Measurements from ENCODE around the gene CXCL5.
"Not testable (repeated sequence)": the region's sequence is repeated elsewhere in the genome, so short reads cannot be mapped to it uniquely, and the experiment has no call there.

Gene CXCL5

DNA sequence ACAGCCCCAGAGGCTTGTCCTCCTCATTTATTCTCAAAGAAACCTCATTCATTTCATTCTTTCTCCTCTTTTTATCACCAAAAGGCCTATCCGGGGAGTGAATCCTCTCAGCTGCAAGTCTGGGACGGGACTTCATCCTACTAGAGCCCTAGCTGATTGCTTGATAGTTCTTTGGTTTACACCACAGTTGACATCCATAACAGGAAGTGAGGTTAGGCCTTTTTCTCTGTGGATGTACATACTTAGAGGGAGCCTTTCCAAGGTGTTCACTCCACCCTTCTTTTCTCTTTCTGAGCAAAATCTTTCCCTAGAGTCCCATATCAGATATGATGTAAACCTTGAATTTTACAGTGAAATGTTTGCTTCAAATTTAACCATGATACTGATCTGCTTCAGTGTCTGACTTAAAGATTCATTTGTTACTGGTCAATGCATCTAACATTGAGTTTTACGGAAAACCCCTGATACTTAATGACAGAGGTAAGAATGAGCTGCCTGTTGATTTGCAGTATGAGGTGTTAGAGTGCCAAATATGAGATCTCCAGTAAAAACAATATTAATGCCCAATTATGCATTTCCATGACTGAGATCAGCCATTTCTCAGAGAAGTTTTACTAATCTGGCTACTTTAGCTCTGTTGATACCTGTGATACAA is 16.8 kb upstream of the CXCL5 start:
- DNase-seq (ENCODE audit: low read depth in 3 of 3): no peak

DNA sequence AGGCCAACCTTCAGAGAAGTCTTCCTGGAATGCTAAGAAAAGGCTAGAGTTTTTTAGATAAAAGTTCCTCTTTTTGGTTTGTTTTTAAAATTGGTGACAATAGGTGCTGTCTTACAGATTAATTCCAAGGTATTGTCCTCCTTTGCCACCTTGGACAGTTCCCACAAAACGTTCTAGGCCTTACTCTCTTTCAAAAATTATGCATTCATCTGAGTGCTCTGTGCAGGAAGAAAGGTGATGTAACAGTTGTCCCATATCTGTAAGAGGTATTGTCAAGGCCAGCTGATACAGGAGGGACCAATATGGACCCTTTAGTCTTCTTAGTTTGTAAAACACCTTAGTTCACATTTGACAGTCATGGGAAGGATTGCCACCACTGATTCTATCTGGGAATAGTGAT is 15.9 kb upstream of the CXCL5 start:
- no peak for DNase-seq (ENCODE audit: low read depth in 3 of 3)

DNA sequence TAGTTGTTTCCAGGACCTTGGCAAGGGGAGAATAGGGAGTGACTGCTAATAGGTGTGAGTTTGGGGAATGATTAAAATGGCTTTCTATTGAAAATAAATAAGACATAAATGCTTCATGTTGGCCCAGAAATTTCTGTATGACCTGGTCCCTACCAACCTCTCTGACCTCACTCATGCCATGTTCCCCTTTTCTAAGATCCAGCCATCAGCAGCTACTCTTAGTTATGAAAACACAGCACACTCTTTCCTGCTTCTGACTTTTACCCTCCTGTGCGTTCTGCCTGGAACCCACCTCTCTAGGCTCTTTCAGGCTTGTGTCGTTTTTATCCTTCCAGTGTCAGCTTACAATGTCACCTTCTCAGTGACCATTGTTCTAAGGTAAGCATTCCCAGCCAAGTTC is 14.8 kb upstream of the CXCL5 start:
- no peak for DNase-seq (ENCODE audit: low read depth in 3 of 3)

DNA sequence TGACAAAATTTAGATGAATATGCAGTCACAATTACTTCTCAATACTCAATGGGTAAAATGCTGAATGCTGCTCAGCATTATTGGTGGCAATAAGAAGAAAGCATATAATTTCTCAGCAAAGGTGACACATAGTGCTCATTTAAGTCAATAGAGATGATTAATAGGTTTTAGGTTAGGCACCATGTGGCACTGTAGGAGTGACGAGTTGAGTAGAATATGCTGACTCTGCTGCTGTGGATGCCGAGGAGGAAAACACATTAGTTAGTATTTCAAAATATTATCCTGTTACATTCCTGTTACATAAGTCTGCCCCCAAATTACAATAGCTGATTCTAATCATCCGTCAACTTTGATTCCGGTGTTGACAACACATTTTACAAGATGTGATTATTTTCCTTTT is 13.7 kb upstream of the CXCL5 start:
- no peak for DNase-seq (ENCODE audit: low read depth in 3 of 3)

DNA sequence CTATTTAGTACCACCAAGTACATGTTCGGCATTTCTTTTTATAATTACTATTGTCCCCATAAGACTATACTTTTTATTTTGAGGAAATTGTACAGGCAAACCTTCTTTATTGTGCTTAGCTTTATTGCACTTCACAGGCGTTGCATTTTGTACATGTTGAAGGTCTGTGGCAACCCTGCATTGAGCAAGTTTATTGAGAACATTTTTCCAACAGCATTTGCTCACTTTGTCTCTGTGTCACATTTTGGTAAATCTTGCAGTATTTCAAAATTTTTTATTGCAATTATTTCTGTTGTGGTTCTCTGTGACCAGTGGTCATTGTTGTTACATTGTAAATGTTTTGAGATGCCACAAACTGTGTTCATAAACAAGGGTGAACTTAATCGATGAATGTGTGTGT is 10.8 kb upstream of the CXCL5 start:
- no peak for DNase-seq (ENCODE audit: low read depth in 3 of 3)

DNA sequence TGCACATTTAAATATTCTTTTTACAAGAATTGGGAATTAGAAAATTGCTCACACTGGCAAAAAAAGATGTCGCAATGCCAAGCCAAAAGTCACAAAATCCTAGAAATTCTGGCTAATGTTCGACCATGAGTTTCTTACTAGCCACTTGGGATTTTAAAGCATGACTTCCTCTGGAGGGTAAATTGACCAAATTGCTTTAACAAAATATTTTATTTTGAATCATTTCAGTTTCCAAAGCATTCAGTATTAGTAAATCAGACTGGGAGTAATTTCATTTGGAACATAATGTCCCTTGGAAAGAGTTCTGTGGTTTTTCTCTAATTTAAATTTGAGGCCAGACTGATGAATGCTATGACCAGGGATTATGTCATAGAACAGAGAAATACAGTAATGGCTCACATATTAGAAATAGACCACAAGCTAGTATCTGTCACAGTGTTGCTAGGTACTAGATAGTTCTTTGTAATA is 7.6 kb upstream of the CXCL5 start:
- DNase-seq (ENCODE audit: low read depth in 3 of 3): no peak

DNA sequence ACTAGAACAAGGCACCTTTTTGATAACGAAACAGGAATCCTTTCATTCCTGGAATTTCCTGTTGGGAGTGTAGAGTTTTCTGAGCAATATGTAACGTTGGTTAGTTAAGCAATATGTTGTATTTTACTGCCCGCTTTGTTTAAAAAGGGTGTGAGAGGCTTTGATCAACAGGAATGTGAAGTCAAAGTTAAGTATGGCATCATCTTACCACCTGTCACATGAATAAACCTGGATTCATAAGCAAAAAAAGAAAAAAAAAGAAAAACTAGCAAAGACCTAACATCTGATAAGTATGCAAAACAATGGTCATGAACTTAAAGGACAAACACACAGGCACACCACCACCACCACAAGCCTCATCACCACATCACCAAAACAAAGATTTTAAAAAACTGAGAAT is 7.1 kb upstream of the CXCL5 start:
- no peak for DNase-seq (ENCODE audit: low read depth in 3 of 3)

DNA sequence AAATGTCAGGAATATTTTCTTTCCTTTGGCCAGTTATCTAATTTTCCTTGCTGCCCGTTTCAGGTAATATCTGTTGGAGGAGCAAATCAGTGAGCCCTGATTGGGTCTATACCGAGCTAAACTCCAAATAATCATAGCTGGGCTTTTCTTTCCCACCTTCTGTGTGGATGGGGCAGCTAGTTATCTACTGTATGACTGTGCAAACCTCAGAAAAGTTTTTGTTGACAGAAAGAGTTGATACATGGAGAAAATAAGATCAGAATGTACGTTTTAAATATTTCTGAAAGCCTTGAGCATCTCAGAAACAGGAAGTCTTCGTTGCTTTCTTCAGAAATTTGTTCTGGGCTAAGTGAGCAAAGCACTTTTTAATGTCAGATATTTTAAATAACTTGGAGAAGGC is 6.2 kb upstream of the CXCL5 start:
- DNase-seq (ENCODE audit: low read depth in 3 of 3): no peak

DNA sequence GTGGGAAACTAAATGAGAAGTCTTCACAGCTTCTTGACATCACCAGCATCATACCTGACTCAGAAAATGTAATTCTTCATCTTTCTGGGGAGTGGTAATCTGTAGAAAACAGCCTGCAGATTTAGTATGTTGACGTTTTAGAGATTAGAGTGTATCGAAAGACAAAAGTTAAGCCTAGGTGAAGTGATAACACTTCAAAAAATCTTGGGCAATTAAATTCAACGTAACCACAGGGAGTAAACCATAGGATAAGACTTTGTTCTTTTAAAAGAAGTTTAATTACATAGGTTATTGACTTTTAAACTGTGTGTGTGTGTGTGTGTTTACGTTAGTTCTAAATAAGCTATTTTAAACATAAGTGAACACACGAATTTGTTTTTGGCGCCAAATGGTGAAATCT is 1.8 kb upstream of the CXCL5 start:
- no peak for DNase-seq (ENCODE audit: low read depth in 3 of 3)

DNA sequence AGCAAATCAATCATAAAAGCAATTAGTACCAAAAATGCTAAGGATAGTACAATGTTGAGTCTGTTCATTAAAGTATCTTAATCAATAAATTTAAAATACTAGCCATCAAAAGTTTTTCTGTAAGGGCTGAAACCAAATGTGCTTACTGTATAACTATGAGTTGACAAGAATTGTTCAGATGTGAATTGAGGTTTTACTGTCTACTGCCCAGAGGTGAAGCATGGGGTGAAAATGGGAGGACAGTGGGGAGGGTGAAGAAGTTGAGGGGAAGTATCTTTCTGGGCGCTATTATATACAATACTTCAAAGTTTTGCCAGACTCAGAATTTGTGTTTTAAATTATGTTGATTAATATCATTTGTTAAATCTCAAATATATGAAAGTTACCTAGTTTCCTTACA is 6.4 kb downstream of the CXCL5 start:
- DNase-seq (ENCODE audit: low read depth in 3 of 3): no peak

DNA sequence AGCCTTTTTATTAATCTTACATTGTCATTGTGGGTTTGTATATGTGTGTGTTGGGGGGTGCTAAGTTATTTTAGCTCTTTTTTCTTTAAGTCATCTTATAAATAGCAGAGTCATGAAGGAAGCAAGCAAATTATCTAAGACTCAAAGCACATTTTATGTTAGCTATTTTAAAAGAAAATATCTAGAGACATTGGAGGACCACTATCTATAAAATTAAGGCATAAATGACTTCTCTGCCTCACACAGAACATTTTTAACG is 6.8 kb downstream of the CXCL5 start:
- no peak for DNase-seq (ENCODE audit: low read depth in 3 of 3)

DNA sequence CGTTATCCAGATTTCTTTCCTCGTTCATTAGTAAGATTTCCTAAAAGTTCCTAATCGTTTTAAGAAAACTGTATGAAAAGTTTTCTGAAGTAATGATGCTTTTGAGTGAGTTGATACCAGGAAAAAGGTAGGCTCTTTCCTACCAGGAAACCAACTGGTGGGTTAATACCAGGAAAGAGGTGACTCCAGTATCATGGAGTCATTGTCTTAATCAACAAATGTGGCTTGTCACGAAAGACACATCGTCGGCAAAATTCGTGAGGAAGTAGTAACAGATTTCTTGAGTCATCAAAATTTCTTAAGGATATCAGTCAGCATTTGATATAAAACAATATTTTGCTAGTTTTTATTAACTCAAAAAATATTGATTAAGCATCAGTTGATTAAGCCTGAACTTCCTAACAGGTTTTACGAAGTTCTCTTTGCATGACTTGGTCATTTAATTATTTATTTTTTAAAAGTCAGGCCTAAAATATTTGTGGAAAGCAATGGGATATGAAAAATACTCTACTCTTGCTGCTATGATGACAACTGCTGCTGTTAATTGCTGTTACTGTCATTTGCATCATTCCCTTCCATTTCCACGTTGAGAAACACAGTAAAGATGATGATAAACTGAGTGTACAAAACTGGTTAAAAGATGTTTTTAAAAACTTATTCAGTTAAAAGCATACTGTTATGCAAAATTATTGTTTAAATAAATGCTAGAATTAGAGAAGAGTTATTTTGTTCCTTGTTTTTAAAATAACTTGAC is 7.3 kb downstream of the CXCL5 start:
- DNase-seq (ENCODE audit: low read depth in 3 of 3): no peak

DNA sequence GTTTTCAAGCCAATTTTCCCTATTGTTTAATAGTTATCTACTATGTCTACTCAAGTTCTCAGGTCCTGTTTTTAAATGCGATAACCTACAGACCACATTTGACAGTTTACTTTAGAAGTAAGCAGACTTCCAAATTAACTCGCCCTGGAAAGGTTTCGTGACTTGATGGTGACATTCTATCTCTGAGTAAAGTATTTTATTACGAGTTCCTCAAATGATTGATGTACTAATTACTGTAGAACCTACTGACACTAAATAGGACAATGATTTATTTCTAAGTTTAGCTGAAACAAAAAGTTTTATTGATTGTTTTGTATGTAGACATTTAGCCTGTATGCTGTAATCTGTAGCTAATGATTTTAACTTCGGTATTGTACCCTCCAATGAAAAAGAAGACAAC is 8.5 kb downstream of the CXCL5 start:
- DNase-seq (ENCODE audit: low read depth in 3 of 3): no peak

DNA sequence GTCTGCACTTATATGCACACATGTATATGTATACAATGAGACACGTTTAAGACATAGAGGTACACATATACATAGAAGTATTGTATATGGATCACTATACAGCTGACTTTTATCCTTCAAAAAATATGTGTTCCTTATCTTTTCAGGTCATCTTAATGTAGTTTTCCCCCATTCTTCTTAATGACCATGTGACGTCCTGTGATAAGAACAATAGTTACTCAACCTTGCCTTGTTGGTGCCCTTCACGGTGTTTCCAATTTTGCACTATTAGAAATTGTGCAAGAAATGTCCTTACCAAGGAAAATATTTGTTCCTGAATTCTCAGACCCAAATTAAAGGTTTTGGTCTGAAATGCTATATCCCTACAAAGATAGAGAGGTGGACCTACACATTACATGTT is 9.4 kb downstream of the CXCL5 start:
- DNase-seq (ENCODE audit: low read depth in 3 of 3): no peak

DNA sequence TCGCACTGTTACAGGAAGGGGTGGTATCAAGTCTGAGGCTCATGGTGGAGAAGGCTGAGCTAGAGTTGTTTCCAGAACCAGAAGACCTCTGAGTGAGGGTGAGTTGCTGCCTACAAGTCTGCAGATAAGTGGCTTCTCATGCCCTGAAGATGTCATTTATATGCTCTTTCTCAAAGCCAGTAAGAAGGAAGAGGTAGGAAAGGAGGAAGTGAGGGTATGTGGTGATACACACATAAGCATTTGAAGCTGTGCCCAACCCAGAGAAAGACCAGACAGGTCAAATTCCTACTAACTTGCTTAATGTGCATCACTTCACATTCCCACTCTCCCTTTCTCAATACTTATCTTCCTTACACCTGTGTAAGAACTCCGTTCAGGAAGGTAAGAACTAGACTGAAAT is 10.4 kb downstream of the CXCL5 start, which contains the start of gene PPBP:
Gene PPBP (minus strand): TSS at position 130 of the 400 bp plus-strand sequence. CDS start 87 bp downstream, at position 43.
- no peak for DNase-seq (ENCODE audit: low read depth in 3 of 3)

DNA sequence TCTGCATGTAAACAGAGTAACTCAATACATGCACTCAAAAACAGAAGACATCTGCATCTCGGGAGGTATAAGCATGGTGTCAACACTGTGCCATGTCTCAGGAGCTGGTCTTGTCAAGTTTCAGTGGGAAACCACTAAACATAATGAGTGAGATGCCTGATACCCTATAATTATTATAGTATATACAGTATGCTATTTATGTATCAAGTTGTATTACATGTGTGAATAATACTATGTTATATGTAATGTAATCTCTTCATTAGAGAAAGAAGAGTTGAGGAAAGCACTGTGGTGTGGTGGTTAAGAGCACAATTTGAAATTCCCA is 13.0 kb downstream of the CXCL5 start:
- DNase-seq (ENCODE audit: low read depth in 3 of 3): no peak

DNA sequence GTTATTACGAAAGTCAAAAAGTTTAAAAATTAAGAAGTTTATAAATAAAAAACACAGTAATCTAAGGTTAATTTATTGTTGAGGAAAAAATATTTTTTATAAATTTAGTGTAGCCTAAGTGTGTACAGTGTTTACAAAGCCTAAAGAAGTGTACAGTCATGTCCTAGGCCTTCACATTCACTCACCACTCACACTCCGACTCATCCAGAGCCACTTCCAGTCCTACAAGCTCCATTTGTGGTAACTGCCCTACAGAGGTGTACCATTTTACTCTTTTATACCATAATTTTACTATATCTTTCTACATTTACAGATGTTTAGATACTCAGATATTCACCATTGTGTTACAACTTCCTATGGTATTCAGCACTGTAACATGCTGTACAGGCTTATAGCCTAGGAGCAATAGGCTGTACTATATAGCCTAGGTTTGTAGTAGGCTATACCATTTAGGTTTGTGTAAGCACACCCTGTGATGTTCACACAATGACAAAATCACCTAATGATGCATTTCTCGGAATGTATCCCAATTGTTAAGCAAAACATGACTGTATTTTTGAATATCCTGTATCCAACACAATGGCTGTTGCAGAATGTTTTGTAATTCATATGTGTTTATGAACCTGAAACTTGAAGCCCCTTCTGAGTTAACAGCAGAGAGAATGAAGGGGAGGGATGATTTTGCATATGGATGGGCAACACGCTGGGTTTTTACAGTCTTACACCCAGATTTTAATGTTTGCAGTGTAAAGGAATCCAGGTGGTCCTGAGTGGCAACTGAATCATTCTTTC is 13.5 kb downstream of the CXCL5 start:
- DNase-seq (ENCODE audit: low read depth in 3 of 3): no peak

DNA sequence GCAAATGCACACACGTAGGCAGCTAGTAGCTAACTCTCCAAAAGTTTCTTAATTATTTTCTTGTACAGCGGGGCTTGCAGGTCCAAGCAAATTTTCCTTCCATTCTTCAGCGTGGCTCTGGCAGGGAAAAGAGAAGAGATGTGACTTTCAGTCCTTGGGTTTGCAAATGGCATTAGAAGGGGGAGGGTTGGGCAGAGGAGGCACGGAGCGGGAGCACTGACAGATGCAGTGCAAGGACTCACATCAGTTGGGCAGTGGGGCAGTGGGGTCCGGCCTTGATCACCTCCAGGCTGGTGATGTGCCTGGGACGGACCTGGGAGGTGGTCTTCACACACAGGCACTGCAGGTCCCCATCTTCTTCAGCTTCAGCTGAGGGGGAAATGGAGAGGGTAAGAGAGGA is 17.3 kb downstream of the CXCL5 start:
- DNase-seq (ENCODE audit: low read depth in 3 of 3): not testable (repeated sequence)

DNA sequence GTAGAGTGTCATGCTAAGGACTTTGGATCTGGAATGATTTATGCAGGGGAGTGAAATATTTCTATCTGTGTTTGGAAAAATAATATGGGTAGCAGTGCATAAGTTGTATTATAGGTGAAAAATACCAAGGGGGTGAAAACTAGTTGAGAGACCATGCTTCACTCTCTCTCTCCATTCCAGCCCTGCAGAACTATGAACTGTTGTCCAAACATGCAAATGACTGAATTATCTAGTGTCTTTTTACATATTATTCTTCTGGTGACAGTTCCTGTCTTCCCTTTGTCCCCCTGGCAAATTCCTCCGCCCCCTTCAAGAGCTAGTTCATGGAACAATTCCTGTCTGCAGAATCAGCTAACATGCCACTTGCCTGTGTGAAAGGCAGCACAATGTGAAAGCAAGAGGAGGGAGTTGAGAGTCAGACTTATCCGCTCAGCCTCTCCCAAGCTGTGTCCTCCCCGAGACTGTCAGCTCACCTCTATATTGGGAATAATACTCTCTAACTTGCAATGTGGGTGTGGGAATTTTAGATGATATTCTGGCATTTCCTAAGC is 19.0 kb downstream of the CXCL5 start:
- DNase-seq (ENCODE audit: low read depth in 3 of 3): no peak

DNA sequence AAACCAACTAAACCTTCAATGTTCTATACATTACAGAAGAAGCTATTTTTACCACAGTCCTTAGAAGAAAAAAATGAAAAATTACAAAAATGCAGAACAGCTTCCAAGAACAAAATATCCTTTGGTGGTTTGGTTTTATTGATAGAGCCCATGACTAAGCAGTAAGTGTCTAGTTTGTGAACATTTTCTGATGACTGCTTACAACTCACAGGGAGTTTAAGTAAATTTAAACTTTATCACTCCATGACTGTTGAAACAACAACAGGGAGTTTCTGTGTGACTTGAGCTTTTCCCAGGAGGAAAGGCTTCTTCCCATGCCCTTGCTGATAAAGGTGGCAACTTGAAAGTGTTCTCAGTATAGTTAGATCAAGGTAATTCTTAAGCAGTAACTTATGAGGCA is 19.6 kb downstream of the CXCL5 start:
- DNase-seq (ENCODE audit: low read depth in 3 of 3): no peak

DNA sequence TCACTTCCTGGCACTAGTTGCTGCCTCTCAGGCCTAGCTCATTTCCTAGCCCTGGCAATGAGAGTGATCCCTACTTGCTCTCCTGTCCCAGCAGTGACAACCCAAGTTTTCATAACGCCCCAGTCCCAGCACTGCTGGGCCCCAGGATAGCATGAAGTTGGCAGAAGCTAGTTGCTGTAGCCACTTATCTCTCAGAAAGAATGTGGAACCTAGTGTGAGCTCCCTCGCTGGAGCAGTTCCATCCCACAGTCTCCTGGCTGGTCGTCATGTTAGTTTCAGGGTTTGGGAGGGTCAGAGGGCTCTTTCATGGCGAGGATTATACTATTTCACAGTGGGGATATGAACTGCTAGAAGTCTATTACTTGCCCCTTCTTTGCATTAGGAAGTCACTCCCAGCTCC is 21.8 kb downstream of the CXCL5 start:
- no peak for DNase-seq (ENCODE audit: low read depth in 3 of 3)

DNA sequence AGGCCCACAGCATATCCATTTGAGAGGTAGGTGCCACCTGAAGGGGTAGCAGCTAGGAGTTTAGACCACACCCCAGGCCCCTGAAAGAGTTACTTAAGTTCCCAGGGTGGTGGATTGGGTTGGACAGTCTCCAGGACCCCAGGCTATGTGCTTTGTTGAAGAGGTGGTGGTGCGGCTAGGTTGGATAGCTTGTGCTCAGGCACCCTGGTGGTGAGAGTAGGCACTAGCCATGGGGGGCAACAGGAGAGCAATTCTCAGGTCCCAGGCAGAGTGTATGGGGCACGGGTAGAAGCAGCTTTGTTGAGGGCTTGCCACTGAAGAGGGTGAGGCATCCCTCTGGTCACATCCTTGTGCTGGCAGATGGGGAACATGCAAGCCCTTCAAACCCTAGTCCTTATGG is 22.3 kb downstream of the CXCL5 start:
- no peak for DNase-seq (ENCODE audit: low read depth in 3 of 3)

DNA sequence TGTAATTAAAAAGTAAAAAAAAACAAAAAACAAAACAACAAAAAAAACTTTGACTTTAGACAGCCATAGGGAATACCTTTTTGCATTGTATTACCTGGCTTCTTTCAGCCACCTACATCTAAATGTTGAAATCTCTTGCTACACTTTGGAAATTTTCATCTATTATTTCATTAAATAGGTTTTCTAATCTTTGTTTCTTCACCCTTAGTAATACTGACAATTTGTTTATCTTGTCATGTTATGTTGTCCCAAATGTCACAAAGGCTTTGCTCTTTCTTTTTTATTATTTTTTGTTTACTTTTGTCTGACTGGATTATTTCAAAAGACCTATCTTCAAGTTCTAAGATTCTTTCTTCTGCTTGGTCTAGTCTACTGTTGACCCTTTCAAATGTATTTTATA is 24.1 kb downstream of the CXCL5 start:
- DNase-seq (ENCODE audit: low read depth in 3 of 3): no peak

Measured in stimulated activated CD4-positive, alpha-beta T cell treated with anti-CD3 and anti-CD28 coated beads, TNF-alpha, amount 100 ng/mL, for 4 hours (primary cell).